ENCODE measurements around the gene PPCDC. TPM values are rescaled to one million over a fixed set of nuclear protein-coding genes. Genes with fewer than 3 reads are reported as not detected.

PPCDC gene
- total RNA-seq, 1 experiment from 2014 or later, result 18.0 TPM

DNA sequence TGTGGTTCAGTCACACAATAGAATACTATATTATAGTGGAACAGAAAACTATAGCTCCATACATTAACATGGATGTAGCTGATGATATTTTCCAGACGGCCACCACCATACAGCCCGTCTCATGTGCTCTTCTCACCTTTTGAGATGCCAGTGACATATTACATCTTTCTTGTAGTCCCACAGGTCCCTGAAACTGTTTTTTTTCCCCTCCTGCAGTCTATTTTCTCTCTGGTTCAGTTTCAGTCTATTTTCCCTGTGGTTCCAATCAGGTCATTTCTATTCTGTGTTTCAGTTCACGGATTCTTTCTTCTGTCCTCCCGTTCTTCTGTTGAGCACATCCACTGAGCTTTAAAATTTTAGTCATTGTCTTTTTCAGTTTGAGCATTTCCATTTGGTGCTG is 72.2 kb downstream of the PPCDC start:
- H3K79me2 ChIP-seq (ENCODE audit: insufficient read depth, low read length), result no peaks in the 10 kb centered on the region
- intact Hi-C loops (cut with micrococcal nuclease), result no loop called here
- no peaks in the 10 kb centered on the region for H3K27me3 ChIP-seq (ENCODE audit: insufficient read depth, low read length)
- no peak for TF ChIP-seq POLR2AphosphoS5 (IDR thresholded peaks at IDR 0.05; ENCODE audit: low read depth, low read length)
- no peak for TF ChIP-seq EZH2phosphoT487 (IDR thresholded peaks at IDR 0.05; ENCODE audit: borderline replicate concordance)
- no peak for TF ChIP-seq EGR1 (IDR thresholded peaks at IDR 0.05; ENCODE audit: low read depth)
- TF ChIP-seq, protein P1, sequence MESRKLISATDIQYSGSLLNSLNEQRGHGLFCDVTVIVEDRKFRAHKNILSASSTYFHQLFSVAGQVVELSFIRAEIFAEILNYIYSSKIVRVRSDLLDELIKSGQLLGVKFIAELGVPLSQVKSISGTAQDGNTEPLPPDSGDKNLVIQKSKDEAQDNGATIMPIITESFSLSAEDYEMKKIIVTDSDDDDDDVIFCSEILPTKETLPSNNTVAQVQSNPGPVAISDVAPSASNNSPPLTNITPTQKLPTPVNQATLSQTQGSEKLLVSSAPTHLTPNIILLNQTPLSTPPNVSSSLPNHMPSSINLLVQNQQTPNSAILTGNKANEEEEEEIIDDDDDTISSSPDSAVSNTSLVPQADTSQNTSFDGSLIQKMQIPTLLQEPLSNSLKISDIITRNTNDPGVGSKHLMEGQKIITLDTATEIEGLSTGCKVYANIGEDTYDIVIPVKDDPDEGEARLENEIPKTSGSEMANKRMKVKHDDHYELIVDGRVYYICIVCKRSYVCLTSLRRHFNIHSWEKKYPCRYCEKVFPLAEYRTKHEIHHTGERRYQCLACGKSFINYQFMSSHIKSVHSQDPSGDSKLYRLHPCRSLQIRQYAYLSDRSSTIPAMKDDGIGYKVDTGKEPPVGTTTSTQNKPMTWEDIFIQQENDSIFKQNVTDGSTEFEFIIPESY (IDR thresholded peaks at IDR 0.05; ENCODE audit: extremely low read depth, insufficient replicate concordance, low read length), result no peak
- TF ChIP-seq, protein P2, sequence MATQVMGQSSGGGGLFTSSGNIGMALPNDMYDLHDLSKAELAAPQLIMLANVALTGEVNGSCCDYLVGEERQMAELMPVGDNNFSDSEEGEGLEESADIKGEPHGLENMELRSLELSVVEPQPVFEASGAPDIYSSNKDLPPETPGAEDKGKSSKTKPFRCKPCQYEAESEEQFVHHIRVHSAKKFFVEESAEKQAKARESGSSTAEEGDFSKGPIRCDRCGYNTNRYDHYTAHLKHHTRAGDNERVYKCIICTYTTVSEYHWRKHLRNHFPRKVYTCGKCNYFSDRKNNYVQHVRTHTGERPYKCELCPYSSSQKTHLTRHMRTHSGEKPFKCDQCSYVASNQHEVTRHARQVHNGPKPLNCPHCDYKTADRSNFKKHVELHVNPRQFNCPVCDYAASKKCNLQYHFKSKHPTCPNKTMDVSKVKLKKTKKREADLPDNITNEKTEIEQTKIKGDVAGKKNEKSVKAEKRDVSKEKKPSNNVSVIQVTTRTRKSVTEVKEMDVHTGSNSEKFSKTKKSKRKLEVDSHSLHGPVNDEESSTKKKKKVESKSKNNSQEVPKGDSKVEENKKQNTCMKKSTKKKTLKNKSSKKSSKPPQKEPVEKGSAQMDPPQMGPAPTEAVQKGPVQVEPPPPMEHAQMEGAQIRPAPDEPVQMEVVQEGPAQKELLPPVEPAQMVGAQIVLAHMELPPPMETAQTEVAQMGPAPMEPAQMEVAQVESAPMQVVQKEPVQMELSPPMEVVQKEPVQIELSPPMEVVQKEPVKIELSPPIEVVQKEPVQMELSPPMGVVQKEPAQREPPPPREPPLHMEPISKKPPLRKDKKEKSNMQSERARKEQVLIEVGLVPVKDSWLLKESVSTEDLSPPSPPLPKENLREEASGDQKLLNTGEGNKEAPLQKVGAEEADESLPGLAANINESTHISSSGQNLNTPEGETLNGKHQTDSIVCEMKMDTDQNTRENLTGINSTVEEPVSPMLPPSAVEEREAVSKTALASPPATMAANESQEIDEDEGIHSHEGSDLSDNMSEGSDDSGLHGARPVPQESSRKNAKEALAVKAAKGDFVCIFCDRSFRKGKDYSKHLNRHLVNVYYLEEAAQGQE (IDR thresholded peaks at IDR 0.05; ENCODE audit: low read depth), result no peak
- TF ChIP-seq SP1 (IDR thresholded peaks at IDR 0.05; ENCODE audit: low read depth), result no peak
- no peak for TF ChIP-seq JUND (IDR thresholded peaks at IDR 0.05)
- ChIA-PET POLR2A (no interaction called here), CTCF (no interaction called here), RAD21 (ENCODE audit: low non-redundant PET in 1 of 2, low total read pairs in 2 of 2, uncharacterized antibody in 2 of 2, unreplicated experiment in 2 of 2) (no interaction called here)
- no peak for DNase-seq (ENCODE audit: low read depth, low spot score)
- no peak overlapping the region for H3K4me2 ChIP-seq (ENCODE audit: low read length)
- no peak overlapping the region for H3K27ac ChIP-seq (ENCODE audit: low read depth, low read length)
- H3K9me2 ChIP-seq (ENCODE audit: insufficient read depth), result no peaks in the 10 kb centered on the region
- H3K36me3 ChIP-seq (ENCODE audit: control insufficient read depth in 1 of 2, insufficient read depth in 2 of 2, low read length in 2 of 2), result no peaks in the 10 kb centered on the region
- no peaks in the 10 kb centered on the region for H3K9me3 ChIP-seq (ENCODE audit: control insufficient read depth in 1 of 2, insufficient read depth in 1 of 2, low read depth in 1 of 2, low read length in 2 of 2)
- H2AFZ ChIP-seq (ENCODE audit: low read depth, low read length, poor library complexity, severe bottlenecking), result no peak overlapping the region
- H3K4me1 ChIP-seq (ENCODE audit: control insufficient read depth in 1 of 2, insufficient read depth in 2 of 2, low read length in 2 of 2), result peaks cover 0 to 6% of the 10 kb centered on the region in 2 experiments; a peak in 1 of 4 replicates
- BruUV-seq (replicated peaks), result no TSS peak
- H4K20me1 ChIP-seq (ENCODE audit: insufficient read depth), result no peaks in the 10 kb centered on the region
- no peak overlapping the region for H3K4me3 ChIP-seq (replicated peaks in 1 of 2; ENCODE audit: low read depth in 1 of 2, low read length in 2 of 2)
- no peak for ATAC-seq
- H3K9ac ChIP-seq (ENCODE audit: low read length), result no peak overlapping the region
